GM06990 (cell line): Measurements from ENCODE around the gene PSMD14.

ENCODE experiments used
- DNase-seq: peaks from one replicate; pipeline ENCODE4 v3.0.0-alpha.2; 2011; ENCODE audit not compliant: insufficient read length; ENCODE audit errors: extremely low read depth
- H3K27me3 ChIP-seq: replicated peaks from 2 replicates; pipeline ENCODE4 v1.6.0; 2011; ENCODE audit warnings: low read length; ENCODE audit not compliant: control insufficient read depth, insufficient read depth
- H3K36me3 ChIP-seq: 2 replicates; pipeline ENCODE4 v1.5.1; 2011; ENCODE audit warnings: low read length; ENCODE audit not compliant: control insufficient read depth, insufficient read depth
- H3K4me3 ChIP-seq: replicated peaks from 2 replicates; pipeline ENCODE4 v1.5.1; 2011; ENCODE audit warnings: low read depth, mild to moderate bottlenecking, control low read depth, low read length
- CTCF ChIP-seq: IDR thresholded peaks from 2 replicates; pipeline ENCODE4 v1.5.1; 2011; ENCODE audit warnings: low read length, control low read depth, mild to moderate bottlenecking, inconsistent platforms; ENCODE audit not compliant: insufficient read depth, poor library complexity, severe bottlenecking

Gene PSMD14

GRCh38 chr2:161414042-161415033 is 106.1 kb downstream of the PSMD14 start:
- no peak for DNase-seq
- peak; percentile 14 for TF ChIP-seq CTCF
- peak overlapping the region; percentile 51 for H3K4me3 ChIP-seq
- H3K36me3 ChIP-seq, result no peaks in the 10 kb centered on the region
- peaks cover 3% of the 10 kb centered on the region for H3K27me3 ChIP-seq

GRCh38 chr2:161415034-161415986 is 107.1 kb downstream of the PSMD14 start:
- DNase-seq, result no peak
- peaks cover 3% of the 10 kb centered on the region for H3K27me3 ChIP-seq
- TF ChIP-seq CTCF, result no peak
- H3K36me3 ChIP-seq, result no peaks in the 10 kb centered on the region
- peak overlapping the region; percentile 51 for H3K4me3 ChIP-seq

GRCh38 chr2:161415987-161416707 is 107.9 kb downstream of the PSMD14 start, which contains the start of gene TBR1:
TBR1 (plus strand) TSS chr2:161416297; CDS start chr2:161416411, 114 bp downstream.
- Histone ChIP-seq H3K36me3 (no peaks in the 10 kb centered on the region), H3K27me3 (peaks cover 3% of the 10 kb centered on the region), H3K4me3 (peak within 1 kb of the TSS; percentile 51)
- DNase-seq, result no peak
- no peak for TF ChIP-seq CTCF

DNA sequence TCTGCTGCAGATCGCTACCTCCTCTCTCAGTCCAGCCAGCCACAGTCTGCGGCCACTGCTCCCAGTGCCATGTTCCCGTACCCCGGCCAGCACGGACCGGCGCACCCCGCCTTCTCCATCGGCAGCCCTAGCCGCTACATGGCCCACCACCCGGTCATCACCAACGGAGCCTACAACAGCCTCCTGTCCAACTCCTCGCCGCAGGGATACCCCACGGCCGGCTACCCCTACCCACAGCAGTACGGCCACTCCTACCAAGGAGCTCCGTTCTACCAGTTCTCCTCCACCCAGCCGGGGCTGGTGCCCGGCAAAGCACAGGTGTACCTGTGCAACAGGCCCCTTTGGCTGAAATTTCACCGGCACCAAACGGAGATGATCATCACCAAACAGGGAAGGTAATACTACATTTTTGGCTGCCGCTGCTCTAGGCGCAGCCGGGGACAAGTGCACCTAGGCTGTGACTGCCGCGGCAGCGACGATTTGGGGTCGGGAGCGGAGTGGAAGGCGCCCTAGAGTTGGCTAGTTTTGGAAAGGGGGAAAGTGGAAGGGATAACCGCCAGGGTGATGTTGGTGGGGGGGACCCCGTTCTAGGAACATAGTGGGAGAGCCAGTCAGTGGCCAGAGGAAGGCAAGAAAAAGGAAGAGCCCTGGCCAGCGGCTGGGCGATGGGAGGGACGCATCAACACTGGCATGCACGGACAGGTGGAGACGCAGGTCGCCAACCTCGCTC is 108.6 kb downstream of the PSMD14 start:
- peak; percentile 22 for DNase-seq
- peaks cover 3% of the 10 kb centered on the region for H3K27me3 ChIP-seq
- H3K36me3 ChIP-seq, result no peaks in the 10 kb centered on the region
- peak overlapping the region; percentile 4 for H3K4me3 ChIP-seq
- no peak for TF ChIP-seq CTCF
